ENCODE measurements around the gene LANCL2.
"Not testable (repeated sequence)": the region's sequence is repeated elsewhere in the genome, so short reads cannot be mapped to it uniquely, and the experiment has no call there.

DNA sequence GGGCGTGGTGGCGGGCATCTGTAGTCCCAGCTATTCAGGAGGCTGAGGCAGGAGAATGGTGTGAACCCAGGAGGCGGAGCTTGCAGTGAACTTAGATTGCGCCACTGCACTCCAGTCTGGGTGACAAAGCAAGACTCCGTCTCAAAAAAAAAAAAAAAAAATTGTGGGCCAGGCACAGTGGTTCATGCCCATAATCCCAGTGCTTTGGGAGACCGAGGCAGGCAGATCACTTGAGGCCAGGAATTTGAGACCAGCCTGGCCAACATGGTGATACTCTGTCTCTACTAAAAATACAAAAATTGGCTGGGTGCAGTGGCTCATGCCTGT, 12.2 kb upstream of the LANCL2 start:
- TF ChIP-seq, protein P1, sequence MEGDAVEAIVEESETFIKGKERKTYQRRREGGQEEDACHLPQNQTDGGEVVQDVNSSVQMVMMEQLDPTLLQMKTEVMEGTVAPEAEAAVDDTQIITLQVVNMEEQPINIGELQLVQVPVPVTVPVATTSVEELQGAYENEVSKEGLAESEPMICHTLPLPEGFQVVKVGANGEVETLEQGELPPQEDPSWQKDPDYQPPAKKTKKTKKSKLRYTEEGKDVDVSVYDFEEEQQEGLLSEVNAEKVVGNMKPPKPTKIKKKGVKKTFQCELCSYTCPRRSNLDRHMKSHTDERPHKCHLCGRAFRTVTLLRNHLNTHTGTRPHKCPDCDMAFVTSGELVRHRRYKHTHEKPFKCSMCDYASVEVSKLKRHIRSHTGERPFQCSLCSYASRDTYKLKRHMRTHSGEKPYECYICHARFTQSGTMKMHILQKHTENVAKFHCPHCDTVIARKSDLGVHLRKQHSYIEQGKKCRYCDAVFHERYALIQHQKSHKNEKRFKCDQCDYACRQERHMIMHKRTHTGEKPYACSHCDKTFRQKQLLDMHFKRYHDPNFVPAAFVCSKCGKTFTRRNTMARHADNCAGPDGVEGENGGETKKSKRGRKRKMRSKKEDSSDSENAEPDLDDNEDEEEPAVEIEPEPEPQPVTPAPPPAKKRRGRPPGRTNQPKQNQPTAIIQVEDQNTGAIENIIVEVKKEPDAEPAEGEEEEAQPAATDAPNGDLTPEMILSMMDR (IDR thresholded peaks at IDR 0.05; ENCODE audit: low read depth, low read length), result not testable (repeated sequence)
- not testable (repeated sequence) for TF ChIP-seq EZH2phosphoT487 (IDR thresholded peaks at IDR 0.05; ENCODE audit: low read depth)

All from OCI-LY3 (cell line).